NCI-H1105 treated with DMSO at 0.1 percent for 48 hours (cell line): ENCODE results near the gene TK1.
A peak's percentile ranks its signal among the peaks of the same experiment; 100 is the strongest.
"Not testable (repeated sequence)": the region's sequence is repeated elsewhere in the genome, so short reads cannot be mapped to it uniquely, and the experiment has no call there.

ENCODE experiments used
- DNase-seq: peaks from one replicate; lab custom pipeline; 2025; lab: John Stamatoyannopoulos, UW

TK1 gene

GRCh38 chr17:78148286-78149016, 38.4 kb downstream of the TK1 start:
- no peak for DNase-seq

- no peak for DNase-seq
Observed at GRCh38 chr17:78147315-78147998, 39.4 kb downstream of the TK1 start.

- DNase-seq = no peak
Observed at GRCh38 chr17:78146881-78147280, 40.0 kb downstream of the TK1 start.

GRCh38 chr17:78146471-78146869, 40.4 kb downstream of the TK1 start:
- DNase-seq = no peak

DNA sequence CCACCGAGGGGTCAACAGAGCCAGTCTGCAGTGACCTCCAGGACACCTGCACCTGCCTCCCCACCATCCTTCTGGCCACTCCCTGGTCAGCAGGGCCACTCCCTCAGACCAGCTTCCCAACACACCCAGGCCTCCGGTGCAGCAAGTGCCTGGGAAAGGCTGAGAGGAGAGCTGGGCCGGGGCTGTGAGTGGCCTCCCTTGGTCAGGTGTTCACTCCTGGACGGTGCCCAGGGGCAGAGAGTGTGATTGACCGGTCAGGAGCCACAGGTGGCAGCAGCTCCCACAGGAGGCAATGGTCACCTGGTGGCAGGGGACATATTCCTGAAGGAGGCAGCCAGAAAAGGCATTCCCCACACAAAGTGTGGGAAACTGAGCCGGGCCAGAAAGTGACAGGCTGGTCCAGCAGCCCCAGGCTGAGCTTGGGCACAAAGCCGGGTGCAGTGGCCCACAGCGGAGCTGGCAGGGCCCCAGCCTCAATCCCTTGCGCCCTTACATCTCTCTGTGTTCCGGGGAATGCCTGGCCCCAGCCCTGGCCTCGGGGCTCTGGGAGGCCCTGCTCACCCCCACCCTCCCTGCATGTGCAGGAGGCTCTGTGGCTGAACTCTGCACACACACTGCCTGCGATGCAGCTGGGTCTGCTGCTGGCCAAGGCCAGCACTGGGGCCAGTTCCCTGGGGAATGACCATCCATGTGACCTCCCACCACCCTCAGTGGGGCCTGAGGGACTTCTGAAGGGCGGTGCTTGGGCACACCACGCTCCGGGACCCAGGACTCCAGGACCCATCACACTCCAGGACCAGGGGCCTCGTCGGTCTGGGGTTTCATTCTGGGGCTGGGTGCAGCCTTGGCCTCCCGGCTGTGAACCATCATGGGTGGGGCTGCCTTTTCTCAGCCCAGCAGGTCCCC, 41.9 kb downstream of the TK1 start:
- DNase-seq = no peak

DNA sequence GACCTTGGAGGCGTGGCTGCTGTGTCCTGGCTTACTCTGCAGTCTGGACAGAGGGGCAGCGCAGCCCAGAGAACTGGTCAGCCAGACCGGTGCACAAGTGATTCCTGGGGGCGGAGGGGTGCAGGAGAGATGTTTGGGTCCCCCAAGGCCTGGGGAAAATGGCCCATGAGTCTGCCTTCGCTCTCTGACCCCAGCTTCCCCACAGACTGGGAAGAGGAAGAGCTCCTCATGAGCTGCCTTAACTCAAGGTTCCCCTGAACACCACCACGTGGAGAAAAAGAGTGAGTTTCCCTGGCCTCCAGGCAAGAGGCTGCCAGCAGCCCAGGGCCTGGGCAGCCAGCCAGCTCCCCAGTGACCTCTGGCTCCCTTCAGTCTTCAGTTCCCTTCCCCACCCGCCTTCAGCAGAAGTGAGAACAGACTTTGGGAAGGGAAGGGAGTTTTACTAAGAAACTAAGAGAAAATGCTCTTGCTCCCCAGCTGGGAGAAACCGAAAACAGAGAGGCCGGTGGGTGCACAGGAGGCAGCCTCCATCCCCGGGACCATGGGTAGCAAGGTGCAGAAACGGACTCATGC, 42.6 kb downstream of the TK1 start:
- peak; percentile 19 for DNase-seq

- no peak for DNase-seq
Observed at GRCh38 chr17:78143214-78144146, 43.4 kb downstream of the TK1 start.

DNA sequence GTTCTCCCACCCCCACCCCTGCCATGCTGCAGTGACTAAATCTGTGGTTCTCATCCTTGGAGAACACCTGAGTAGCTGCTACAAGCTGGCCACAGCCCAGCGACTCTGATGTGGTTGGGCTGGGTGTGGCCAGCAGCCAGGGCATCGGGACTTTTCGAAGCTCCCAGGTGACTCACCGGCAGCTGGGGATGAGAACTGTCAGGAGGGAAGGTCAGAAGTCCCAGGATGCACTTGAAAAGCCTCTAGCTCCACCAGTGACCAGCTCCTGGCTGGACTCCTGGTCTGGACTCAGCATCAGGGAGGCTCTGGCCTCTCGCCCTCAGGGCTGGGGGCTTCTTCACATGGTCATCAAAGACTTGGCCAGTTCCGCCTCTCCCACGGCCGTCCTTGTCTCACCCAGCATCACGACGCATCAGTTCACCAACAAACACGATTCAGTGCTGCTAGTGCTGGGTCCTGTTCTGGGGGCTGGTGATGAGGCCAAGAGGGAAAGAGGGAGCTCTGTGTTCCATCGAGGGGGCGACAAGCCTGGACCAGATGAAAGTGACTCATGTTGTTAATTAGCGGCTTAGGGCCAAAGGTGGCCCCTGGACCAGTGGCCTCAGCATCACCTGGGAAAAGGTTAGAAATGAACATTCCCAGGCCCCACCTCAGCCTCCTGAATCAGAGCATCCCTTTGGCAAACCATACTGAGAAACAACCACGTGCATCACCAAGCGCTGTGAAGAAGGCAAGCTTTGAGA, 44.6 kb downstream of the TK1 start:
- DNase-seq = no peak

DNA sequence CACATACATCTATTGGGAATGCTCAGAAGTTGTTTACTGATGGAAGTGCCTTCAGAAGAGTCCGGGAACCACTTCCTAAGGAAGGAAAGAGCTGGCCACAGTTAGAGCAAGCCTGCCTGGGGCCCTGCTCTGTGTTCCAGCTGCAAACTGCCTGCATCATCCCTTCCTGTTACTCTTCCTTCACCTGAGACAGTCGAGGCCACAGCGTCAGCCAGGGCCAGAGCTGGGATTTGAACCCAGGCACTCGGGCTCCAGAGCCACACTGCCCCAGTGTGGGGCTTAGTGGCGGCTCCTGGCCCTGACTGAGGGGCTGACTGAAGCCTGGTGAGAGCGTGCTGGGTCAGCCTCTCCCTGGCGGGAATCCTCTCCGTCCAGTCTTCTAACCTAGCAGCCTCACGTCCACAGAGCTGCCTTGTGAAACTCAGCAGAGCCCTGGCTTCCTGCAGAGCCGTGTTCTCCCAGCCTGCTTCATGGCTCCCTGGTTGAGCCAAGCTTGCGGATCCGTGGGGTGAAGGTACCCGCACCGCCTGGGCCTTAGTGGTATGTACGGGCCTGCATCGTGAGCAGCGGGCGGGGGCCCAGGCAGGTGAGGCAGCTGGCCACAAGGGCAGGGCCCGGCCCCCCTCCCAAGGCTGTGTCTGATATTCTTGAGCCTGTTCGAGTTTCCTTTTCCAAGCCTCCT, 45.3 kb downstream of the TK1 start:
- DNase-seq = no peak

- peak; percentile 82 for DNase-seq
Observed at GRCh38 chr17:78140169-78141051, 46.4 kb downstream of the TK1 start.

DNA sequence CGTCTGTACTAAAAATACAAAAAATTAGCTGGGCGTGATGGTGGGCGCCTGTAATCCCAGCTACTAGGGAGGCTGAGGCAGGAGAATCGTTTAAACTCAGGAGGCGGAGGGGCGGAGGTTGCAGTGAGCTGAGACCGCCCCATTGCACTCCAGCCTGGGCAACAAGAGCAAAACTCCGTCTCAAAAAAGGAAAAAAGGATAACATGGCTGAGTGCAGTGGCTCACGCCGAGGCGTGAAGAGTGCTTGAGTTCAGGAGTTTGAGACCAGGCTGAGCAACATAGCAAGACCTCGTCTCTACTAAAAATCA, 47.0 kb downstream of the TK1 start:
- not testable (repeated sequence) for DNase-seq

DNA sequence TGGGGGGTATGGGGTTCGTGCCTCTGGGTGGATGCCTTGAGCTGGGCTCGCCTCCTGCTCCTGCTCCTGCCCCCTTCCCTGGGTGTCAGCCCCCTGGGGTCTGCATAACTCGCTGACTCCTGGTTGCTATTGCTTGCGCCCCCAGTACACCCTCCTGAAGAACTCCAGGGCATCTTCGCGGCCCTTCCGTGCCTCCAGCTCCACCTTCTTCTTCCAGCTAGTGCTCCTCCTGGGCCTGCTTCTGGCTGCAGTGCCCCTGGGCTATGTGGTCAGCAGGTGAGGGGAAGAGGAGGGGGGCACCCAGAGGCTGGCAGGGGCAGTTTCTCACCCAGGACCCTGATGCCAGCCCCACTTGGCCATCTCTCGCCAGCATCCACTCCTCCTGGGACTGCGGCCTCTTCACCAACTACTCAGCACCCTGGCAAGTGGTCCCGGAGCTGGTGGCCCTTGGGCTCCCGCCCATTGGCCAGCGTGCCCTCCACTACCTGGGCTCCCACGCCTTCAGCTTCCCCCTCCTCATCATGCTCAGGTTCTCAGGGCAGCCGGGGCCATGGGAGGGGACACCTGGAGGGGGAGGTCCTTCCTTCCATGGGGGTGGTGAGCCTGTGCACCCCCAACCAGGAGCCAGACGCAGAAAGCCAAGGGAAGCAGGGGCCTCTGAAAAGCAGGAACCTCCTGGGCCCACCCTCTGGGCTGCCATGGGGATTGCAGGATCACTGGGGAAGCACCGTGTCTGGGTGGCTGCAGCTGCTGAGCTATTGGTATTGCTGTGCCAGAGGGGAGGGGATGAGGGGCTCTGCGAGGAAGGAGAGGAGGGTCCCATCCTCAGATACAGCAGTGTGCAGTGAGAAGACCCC, 48.4 kb downstream of the TK1 start:
- DNase-seq = no peak

DNA sequence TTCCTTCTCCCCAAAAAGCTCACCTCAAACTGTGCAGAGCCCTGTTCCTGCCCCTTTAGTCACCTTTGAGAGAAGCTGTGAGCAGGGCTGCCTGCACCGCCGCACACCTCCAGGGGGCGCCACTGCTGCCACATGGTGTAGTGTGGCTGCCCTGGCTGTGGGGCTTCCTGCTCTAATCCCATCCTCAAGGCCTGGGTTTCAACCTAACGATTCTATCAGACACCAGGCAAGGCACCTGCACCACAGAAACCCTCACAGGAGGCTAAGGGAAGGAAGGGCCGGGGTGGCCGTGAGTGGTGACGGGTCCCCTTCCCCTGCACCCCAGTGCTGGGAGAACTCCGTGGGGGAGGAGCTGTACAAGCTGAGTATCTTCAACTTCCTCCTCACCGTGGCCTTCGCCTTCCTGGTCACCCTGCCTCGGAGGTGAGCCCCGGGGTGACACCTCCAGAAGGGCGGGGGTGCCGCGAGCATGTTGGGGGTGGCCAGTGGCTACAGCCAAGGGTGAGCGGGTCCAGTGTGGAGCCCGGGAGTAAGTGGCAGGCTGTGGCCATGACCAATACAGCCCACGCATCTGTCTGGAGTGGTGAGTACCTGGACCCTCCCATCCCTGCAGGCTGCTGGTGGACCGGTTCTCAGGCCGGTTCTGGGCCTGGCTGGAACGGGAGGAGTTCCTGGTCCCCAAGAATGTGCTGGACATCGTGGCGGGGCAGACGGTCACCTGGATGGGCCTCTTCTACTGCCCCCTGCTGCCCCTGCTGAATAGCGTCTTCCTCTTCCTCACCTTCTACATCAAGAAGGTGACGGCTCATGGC, 49.3 kb downstream of the TK1 start:
- DNase-seq = no peak

GRCh38 chr17:78135858-78136500, 50.9 kb downstream of the TK1 start:
- no peak for DNase-seq

DNA sequence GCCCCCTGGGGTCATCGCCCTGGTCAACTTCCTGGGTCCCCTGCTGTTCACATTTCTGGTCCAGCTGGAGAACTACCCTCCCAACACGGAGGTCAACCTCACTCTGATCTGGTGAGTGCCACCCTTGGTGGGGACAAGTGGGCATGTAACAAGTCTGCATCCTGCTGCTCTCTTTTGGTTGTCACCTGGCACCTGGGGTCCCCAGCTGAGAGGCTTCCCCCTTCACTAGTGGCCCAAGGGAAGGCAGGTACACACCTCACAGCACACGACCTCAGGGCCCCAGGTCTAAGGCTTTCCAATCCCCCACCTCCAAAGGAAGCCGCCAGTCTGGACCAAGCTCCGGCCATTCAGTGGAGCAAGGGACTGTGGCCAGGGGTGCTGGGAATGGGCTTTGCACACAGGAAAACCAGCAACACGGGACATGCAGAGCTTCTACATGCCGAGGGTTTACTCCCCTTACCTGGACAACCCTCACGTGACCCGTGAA, 51.9 kb downstream of the TK1 start:
- no peak for DNase-seq
